Stimulated activated CD4-positive, alpha-beta T cell treated with anti-CD3 and anti-CD28 coated beads, Interleukin-1b, Interleukin-23, amount 100 ng/mL, for 1 hour (primary cell): ENCODE measurements around the gene TBC1D22B.
"Not testable (repeated sequence)": the region's sequence is repeated elsewhere in the genome, so short reads cannot be mapped to it uniquely, and the experiment has no call there.

Source experiments
- DNase-seq, 2 donors: peaks; one replicate each; pipeline ENCODE4 v3.0.0-alpha.2; 2020; ENCODE audit warnings: low read depth in 2 of 2

The TBC1D22B gene

DNA sequence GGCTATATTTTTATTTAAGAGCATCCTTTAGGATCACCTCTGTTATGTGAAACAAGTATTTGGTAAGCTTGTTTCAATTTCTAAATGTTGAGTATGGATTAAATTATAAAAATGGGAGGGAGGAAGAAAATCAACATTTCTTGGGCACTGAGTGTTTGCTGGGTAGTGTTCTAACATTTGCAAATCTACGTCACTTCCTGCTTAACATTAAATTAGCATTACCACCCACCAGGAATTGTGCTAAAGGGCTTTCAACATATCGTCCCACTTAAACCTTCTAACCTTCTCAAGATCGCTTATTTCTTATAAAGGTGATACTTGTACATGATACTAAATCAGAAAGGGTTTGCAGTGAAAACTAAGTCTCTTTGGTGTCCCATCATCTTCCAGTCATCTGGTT lies 8.3 kb downstream of the TBC1D22B start:
- DNase-seq: no peak

DNA sequence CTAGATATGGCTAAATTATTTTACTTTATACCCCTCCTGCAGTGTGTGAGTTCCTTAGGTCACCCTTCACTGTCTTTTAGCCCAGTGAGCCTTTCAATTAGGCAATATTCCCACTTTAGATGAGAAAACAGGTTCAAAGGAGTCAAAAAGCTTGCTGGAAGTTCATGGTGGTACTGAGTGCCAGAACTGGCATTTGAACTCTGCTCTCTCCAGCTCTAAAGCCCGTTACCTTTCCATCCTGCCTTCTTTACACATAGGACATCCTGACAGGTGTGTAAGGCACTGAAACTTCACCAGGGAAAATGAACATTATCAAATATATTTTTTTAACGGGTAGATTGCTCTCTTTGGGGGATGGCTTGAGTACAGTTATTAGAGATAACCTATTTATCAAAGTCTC lies 11.5 kb downstream of the TBC1D22B start:
- no peak for DNase-seq

DNA sequence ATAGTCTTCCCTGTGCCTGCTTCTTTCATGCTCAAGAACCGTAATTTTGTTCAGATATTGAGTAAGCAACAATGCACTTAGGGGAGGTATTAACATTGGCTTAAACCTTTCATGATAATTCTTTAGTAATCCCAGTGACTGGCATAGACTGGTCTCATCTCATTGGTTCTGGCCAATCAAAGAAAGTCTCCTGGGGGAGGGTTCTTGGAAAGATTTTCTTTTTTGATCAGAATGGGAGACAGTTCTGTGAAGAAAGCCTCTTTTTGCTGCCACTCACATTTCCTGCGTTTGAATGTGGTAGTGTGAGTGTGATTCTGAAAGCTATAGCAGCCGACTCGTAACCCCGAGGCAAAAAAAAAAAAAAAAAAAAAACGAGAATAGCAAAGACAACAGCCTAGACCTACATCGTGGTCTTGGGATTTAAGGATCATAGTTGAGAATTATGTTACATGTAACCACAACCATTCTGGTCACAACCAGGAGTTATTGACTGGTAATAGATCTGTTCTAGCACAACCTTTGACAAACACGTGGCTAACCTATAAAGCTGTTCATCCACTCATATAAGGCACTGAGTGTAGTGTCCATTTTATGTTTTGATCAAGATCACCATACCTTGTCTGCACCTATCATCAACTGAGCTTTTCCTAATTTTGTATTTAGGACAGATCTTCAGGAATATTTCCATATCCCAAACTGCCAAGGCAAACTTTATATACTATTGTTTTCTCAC lies 15.4 kb downstream of the TBC1D22B start:
- no peak for DNase-seq

DNA sequence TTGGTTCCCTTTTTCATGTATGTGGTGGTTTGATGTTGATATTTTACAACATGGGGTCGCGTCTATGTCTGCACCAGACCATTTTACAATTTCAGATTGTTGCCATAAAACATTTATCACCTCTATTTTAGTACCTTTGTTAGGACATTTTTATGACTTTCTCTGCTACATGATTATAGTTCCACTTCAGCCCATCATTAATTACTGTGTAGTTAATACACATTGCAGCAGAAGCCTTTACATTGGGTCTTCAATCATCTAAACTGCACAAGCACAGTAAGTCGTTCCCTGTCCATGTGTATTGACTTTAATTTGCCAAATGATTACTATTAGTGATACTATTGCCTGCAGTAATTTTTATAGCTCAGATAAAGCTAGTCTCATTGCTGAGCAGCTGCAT lies 16.1 kb downstream of the TBC1D22B start:
- DNase-seq: no peak

DNA sequence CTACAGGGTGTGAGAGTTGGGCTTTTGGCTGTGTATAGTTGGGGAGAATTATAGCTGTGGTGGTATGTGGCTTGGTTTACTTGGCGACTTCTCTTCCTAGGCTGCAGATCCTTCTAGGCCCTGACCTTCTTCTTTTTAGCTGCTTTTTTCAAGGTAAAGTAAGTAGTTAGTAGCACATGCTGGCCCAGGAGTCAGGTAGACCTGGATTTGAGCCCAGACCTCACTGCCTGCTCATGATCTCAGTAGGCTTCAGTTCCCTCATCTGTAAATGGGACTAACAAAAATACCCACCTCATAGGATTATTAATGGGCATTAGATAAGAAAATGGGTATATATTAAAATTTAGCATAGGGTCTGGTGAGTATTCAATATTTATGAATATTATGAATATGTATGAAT lies 17.8 kb downstream of the TBC1D22B start:
- no peak for DNase-seq

DNA sequence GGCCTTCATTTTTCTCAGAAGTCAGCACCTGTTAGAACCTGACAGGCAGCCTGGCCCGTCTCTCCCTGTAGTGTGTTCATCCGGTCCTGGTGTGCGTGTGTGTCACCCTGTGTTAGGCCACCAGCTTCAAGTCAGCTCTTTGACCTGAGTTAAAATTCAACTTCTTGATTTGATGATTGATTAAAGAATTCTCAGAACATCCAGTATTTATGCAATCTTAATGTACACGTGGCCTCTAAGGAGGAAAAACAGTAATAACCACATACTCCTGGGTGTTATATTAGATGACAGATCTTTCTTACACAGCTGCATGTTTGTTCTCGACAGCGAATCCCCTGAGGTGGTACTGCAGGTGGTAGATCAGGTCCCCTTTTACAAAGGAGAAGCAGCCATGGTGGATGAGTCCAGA lies 19.4 kb downstream of the TBC1D22B start:
- DNase-seq: no peak

DNA sequence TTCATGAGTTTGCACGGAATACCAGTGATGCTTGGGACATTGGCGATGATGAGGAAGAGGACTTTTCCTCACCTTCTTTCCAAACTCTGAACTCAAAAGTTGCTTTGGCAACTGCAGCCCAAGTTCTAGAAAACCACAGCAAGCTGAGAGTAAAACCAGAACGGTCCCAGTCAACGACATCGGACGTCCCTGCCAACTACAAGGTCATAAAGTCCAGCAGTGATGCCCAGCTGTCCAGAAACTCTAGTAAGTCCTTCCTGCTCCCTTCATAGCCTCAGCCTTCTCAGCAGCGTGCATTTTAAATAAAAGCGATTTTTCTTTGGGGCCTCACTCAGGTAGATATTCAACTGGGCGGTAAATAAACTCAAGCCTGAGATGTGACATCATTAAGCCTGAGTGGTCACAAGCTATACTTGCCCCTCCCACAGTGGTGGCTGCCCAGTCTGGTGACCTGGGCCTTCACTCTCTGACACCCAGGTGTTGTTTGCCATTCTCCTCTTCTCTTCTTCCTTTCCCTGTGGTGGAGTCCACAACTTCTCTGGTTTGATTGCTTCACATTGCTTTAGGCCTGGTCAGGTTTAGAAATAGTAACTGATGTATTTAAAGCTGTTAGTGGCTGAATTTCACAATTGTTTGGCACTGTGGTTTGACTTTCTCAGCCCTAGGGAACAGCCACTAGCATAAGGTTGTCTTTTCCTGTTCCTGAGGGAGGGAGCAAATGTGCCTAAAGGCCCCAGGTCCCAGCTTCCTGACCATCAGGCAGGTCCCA lies 22.0 kb downstream of the TBC1D22B start:
- DNase-seq: no peak

DNA sequence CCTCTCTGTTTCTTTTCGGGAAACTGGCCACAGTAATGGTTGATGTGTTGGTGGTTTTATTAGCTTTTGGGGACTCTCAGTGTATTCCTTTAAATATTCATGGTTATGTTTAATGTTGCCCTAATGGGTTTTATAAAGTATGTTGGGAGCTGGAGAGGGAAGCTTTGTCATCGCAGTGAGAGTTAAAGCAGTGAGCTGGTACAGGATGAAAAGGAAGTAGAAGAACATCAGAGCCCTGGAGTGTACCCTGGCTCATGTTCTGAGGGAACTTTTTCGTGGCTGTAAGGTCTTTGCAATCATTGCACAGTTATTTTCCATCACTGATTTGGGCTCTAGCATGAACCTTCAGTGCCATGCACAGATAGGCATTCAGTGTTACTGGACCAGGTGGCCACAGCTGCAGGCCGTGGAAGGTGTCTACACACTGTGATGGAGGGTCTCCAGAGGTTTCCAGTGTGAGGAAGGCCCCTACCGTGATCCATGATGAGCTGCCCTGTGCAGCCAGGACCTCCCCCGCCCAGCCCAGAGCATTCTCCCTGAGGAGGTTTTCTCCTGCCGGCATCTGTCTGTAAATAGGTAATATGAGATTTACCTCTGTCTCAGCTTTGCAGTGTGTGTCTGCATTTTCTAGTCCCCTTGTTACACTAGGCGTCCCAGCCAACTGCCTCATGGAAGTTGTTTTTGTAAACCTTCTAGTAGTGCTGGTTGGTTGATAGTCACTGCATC lies 22.8 kb downstream of the TBC1D22B start:
- no peak for DNase-seq

DNA sequence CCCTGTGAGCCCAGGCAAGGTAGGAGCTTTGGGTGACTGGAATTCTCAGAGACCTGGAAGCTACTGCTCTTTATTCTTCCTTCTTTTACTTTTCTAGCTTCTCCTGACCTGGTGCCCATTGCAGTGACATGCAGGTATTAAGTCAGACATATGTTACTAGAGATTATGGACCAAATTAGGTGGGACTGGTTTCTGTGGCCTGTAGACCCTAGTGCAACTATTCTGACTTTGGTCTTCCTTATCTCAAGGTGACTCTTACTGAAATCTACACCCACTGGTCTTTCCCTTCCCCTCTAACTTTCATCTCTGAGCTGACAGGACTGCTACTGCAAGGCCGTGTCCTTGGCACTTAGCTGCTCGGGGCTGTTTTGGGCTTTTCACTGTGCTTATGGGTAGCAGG lies 24.8 kb downstream of the TBC1D22B start:
- no peak for DNase-seq

DNA sequence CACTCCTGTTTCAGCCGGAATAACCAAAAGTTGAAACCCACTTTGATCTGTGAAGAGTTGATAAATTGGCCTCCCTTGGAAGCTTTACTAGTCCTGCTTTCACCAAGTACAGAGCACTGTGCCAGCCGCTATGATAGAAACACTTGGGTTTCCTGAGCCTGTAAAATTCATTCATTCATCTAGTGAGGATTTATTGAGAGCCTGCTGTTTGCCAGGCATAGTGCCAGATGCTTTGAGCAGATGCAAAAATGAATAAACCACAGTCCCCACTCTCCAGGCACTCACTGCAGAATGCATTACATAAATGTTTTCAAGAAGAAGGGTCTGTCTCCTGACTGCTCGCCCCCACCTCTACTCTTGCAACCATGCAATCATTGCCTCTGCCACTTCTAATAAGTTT lies 25.7 kb downstream of the TBC1D22B start:
- no peak for DNase-seq

DNA sequence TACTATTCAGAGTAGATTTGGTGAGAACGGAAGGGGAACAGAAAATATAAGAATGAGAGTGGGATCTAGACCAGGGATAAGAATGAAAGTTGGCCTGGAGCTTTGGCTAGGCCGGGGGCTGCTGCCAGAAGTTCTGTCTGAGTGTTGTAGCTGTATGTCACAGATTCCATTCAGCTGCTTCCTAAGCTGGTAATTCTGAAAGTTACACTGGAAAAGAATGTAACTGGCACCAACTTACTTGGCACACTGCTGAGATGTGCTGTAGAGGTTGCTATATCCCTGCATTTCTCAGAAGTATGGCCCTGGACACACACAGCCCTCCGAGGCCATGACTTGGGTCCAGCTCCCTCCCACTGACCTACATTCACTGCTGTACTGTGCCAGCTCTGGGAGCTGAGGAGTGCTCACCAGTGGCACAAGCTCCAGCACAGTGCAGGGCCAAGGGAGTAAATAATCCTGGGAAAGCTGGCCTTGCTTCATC lies 26.1 kb downstream of the TBC1D22B start:
- no peak for DNase-seq

DNA sequence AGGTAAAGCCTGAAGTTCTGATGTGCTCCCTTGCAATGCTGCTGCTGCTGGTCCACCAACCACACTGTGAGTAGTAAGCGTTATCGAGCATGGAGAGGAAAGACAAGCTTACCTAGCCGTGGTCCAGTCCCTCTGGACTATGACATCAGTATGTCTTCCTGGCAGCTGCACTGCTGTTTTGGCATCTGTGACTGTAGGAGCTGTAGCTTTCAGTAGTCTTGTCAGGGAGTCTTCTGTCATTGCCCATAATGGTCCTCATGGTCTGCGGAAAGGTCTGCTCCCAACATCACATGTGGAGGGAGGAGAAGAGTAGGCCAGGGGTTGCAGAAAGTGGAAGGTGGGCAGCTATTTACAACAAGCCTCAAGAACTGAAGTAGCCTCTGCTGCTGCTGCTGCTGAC lies 27.2 kb downstream of the TBC1D22B start:
- DNase-seq: no peak

DNA sequence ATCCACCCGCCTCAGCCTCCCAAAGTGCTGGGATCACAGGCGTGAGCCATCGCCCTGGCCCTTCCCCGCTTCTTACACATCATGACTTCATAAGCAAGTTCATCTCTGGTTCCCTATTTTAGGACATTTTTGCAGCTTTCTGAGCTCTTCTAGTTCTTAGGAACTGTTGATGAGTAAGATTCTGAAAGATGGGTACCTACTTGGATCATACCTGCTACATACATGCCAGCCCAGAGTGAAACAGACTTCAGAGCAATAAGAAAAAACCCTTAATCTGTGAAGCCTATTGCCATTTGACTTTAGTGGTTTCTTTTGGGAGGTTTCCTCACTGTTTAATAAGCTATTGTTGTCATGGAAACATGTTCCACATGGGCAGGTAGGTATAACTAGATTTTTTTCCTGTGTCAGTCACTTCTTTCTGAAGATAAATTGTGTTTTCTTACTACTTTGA lies 28.3 kb downstream of the TBC1D22B start:
- no peak for DNase-seq

DNA sequence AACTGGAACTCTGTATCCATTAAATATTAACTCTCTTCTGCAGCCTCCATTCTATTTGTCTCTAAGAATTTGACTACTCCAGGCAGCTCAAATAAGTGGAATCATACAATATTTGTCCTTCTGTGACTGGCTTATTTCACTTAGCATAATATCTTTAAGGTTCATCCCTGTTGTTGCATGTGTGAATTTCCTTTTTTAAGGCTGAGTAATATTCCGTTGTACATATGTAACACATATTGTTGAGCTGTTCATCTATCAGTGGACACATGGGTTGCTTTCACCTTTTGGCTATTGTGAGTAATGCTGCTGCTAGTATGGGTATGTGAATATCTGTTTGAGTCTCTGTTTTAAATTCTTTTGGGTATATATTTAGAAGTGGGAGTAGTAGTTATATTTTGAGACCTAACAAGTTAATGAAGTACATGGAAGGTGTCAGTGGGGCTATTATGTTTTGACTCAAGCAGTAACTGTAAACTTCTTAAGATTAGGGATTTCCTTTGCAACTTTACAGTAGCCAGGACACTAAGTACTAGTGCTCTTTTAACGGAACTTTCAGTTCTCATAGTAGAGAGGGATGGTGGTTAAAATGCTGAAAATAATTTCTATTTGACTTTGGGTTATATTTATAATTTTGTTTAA lies 30.1 kb downstream of the TBC1D22B start:
- no peak for DNase-seq

DNA sequence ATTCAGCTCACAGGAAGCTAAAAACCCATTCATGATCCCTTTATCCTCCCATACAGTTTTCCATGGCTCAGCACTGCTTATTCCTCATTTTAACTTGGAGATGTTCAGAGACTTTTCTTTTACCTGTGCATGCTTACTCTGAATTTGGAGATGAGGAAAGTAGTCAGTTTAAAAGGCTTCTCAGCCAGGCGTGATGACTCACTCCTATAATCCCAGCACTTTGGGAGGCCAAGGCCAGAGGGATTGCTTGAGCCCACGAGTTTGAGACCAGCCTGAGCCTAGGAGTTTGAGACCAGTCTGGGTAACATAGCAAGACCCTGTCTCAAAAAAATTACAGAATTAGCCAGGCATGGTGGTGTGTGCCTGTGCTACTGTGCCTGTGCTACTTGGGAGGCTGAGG lies 30.7 kb downstream of the TBC1D22B start:
- no peak for DNase-seq

DNA sequence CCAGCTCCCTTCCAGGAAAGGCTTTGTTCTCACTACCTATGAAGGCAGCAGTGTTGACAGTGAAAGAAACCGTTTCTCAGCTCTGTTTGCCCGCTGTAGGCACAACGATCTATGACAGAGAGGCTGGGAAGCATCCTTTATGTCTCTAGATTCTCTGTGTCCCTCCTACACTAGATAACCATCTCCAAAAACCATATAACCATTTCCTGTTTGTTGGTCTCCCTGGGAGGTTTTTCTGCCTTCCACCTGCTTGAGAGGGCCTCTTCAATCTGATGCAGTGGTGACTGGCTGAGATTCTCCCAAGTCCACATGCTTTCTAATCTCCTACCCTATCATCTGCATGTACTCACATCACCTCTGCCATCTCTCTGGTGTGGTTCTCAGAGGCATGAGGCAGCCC lies 32.4 kb downstream of the TBC1D22B start:
- DNase-seq: no peak

DNA sequence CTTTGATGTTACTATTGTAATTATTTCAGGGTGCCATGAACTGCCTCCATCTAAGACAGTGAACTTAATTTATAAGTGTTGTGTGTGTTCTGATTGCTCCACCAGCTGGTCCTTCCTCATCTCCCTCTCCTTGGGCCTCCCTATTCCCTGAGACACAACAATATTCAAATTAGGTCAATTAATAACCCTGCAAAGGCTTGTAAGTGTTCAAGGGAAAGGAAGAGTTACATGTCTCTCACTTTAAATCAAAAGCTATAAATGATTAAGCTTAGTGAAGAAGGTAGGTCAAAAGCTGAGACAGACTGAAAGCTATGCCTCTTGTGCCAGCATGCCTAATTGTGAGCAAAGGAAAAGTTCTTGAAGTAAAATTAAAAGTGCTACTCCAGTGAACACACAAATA lies 35.9 kb downstream of the TBC1D22B start:
- no peak for DNase-seq

DNA sequence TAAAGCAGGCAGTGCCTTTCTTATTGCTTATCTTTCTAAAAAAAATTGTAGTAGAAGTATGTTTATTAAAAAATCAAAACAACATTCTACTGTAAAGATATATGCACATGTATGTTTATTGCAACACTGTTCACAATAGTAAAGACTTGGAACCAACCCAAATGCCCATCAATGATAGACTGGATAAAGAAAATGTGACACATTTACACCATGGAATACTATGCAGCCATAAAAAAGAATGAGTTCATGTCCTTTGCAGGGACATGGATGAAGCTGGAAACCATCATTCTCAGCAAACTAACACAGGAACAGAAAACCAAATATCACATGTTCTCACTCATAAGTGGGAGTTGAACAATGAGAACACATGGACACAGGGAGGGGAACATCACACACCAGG lies 40.1 kb downstream of the TBC1D22B start:
- DNase-seq: not testable (repeated sequence)

DNA sequence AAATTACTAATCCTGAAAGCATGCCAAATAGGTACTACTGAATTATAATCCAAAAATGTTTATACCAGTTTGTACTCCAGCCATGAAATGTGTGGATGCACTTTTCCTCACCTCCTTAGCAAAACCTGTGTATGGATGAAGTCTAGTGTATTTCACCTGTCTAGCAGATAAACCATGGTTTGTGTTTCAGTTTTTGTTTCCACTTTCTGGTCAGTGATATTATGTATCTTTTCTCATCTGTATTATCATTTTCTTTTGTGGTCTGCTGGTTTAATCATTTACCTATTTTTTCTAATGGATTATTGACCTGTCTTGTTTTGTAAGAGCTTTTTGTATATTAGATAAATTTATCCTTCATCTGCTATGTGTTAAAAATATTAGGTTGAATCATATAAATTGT lies 41.4 kb downstream of the TBC1D22B start:
- DNase-seq: no peak

DNA sequence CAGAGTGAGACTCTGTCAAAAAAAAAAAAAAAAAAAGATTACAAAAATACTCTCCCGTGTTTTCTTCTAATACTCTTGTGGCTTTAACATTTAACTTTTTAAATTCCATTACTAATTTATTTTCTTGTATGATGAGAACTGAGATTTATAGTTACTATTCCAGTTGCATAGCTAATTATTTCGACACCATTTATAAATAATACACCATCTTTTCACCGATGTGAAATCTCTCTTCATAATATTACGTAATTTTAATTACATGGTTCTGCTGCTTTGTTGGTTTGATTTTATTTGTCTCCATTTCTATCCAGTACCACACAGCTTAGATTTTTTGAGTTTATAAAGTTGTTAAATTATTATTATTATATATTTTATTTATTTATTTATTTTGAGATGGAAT lies 42.4 kb downstream of the TBC1D22B start:
- no peak for DNase-seq

DNA sequence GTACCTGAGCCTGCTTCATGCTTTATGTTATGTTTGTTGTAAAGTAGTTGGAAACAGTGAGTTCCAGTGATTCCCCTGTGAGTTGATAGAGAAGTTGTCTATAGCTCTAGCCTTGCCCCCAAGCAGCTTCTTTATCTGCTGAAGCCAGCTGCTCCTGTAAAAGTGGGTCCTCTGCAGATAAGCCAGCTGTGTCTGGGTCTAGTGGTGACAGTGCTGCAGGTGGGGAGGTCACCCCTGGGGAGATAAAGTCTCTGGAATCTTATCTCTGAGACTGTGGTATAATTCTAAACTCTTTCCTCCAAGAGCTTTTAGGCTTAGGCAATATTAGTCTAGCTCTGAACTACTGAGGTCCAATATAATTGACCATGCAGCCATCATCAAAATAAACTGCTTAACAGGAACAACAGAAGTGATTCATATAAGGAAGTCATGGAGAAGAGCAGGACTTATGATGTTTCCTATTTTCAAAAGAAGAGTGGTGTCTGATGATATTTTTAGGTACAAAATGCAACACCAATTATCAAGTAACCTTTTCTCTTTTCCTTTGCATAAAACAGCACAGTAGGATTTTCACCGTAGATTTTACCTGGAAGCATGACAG lies 44.6 kb downstream of the TBC1D22B start:
- no peak for DNase-seq
